MM.1S (cell line): Measurements from ENCODE around the gene METTL2B.
"Not testable (repeated sequence)": the region's sequence is repeated elsewhere in the genome, so short reads cannot be mapped to it uniquely, and the experiment has no call there.

Experiments used
- DNase-seq: peaks from one replicate; pipeline ENCODE4 v3.0.0-alpha.2; 2015
- H2AFZ ChIP-seq: fragments of 300-600 bp; sonication (generic); 2 replicates; pipeline ENCODE4 v1.6.0; 2016; ENCODE audit warnings: antibody characterized with exemption, low read length
- H3F3A ChIP-seq: fragments of 300-600 bp; sonication (generic); 2 replicates; pipeline ENCODE4 v1.6.1; 2016; ENCODE audit warnings: mild to moderate bottlenecking, antibody characterized with exemption, low read length, moderate library complexity, mixed read lengths; ENCODE audit not compliant: insufficient read depth
- H3K27ac ChIP-seq: fragments of 300-600 bp; sonication (generic); 2 replicates; pipeline ENCODE4 v1.5.1; 2016; ENCODE audit warnings: mild to moderate bottlenecking, low read length
- H3K27me3 ChIP-seq: fragments of 300-600 bp; sonication (generic); replicated peaks from 2 replicates; pipeline ENCODE4 v1.6.0; 2016; ENCODE audit warnings: low read length; ENCODE audit not compliant: insufficient read depth
- H3K36me3 ChIP-seq: fragments of 300-600 bp; sonication (generic); replicated peaks from 2 replicates; pipeline ENCODE4 v1.6.1; 2016; ENCODE audit warnings: mild to moderate bottlenecking, low read length, mixed read lengths; ENCODE audit not compliant: insufficient read depth
- H3K4me1 ChIP-seq: fragments of 300-600 bp; sonication (generic); 2 replicates; pipeline ENCODE4 v1.6.1; 2016; ENCODE audit warnings: low read length, mixed read lengths
- H3K4me2 ChIP-seq: fragments of 300-600 bp; sonication (generic); 2 replicates; pipeline ENCODE4 v1.6.0; 2016; ENCODE audit warnings: low read depth, low read length
- H3K4me3 ChIP-seq: fragments of 300-600 bp; sonication (generic); 2 replicates; pipeline ENCODE4 v1.5.1; 2016; ENCODE audit warnings: low read length, mixed read lengths
- H3K79me2 ChIP-seq: fragments of 300-600 bp; sonication (generic); 2 replicates; pipeline ENCODE4 v1.6.1; 2016; ENCODE audit warnings: mixed run types, low read length, mixed read lengths
- H3K9ac ChIP-seq: fragments of 300-600 bp; sonication (generic); 2 replicates; pipeline ENCODE4 v1.6.1; 2016; ENCODE audit warnings: low read length, mixed read lengths
- H3K9me2 ChIP-seq: fragments of 300-600 bp; sonication (generic); replicated peaks from 2 replicates; pipeline ENCODE4 v1.6.1; 2016; ENCODE audit warnings: mild to moderate bottlenecking, low read length, mixed read lengths; ENCODE audit not compliant: insufficient read depth
- H3K9me3 ChIP-seq: fragments of 300-600 bp; sonication (generic); replicated peaks from 2 replicates; pipeline ENCODE4 v1.6.1; 2016; ENCODE audit warnings: mild to moderate bottlenecking, low read length, mixed read lengths; ENCODE audit not compliant: insufficient read depth
- H4K20me1 ChIP-seq: fragments of 300-600 bp; sonication (generic); 2 replicates; pipeline ENCODE4 v1.6.1; 2016; ENCODE audit warnings: mild to moderate bottlenecking, low read length, moderate library complexity, mixed read lengths; ENCODE audit not compliant: insufficient read depth
- EZH2 ChIP-seq: fragments of 300-600 bp; sonication (generic); optimal IDR thresholded peaks from 2 replicates; pipeline ENCODE3; 2017; ENCODE audit warnings: low read depth, mild to moderate bottlenecking, antibody characterized with exemption, low read length, mixed read lengths
- EZH2phosphoT487 ChIP-seq: fragments of 300-600 bp; sonication (generic); IDR thresholded peaks from 2 replicates; pipeline ENCODE4 v1.6.1; 2018; ENCODE audit warnings: antibody characterized with exemption, low read length
- TF ChIP-seq, protein P1 (sequence below): fragments of 300-600 bp; sonication (generic); IDR thresholded peaks from 2 replicates; pipeline ENCODE4 v1.5.1; 2016; ENCODE audit warnings: antibody characterized with exemption, low read length, mixed read lengths

METTL2B gene

DNA sequence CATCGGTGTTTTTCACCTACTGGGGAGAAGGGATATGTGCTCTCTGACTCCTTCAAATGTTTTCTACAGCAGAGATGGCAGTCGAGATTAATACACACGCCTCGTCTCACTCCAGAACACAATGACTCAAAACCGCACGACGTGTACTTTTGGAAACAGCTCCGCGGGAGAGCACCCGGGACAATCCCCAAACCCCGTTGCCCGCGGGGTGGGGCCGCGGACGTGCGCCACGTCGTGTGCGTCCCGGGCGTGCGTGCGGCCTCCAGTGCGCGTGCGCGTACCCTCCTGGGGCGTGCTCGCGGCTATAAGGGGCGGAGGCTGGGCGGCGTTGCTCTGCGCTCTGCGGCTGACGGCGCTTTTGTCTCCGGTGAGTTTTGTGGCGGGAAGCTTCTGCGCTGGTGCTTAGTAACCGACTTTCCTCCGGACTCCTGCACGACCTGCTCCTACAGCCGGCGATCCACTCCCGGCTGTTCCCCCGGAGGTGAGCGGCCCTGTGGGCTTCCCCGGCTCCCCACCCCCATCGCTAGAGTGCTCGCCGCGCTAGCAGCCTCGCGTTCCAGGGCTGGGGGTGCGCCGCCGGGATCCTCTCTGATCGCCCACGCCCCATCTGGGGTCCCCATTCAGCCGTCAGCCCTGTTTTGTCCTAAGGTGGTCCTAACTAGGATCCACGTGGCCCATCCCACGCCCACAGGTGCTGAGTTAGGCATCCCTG is 20.8 kb upstream of the METTL2B start, which contains the start of gene HILPDA:
HILPDA (plus strand) TSS at position 336 of the 712 bp plus-strand sequence. CDS start 1,391 bp downstream, outside the sequence.
- Histone ChIP-seq H3K4me3 (peak within 1 kb of the TSS; percentile 90), H2AFZ (peak within 1 kb of the TSS; percentile 95), H3F3A (peaks cover 25% of the 10 kb centered on the region), H3K79me2 (peaks cover 22% of the 10 kb centered on the region), H3K9ac (peak within 1 kb of the TSS; percentile 78), H3K27ac (peak within 1 kb of the TSS; percentile 35; the same call in 1 of the 2 replicates), H3K4me2 (peak within 1 kb of the TSS; percentile 71), H3K9me3 (no peaks in the 10 kb centered on the region), H4K20me1 (0 out of 2 replicates have a peak, but pooled peaks cover 5% of the 10 kb centered on the region), H3K9me2 (no peaks in the 10 kb centered on the region), H3K36me3 (no peaks in the 10 kb centered on the region), H3K4me1 (peaks cover 35% of the 10 kb centered on the region), H3K27me3 (no peaks in the 10 kb centered on the region; the same call in 1 of the 2 replicates)
- peak; percentile 99 for DNase-seq
- TF ChIP-seq EZH2 (no peak), EZH2phosphoT487 (no peak)
- TF ChIP-seq, protein P1, sequence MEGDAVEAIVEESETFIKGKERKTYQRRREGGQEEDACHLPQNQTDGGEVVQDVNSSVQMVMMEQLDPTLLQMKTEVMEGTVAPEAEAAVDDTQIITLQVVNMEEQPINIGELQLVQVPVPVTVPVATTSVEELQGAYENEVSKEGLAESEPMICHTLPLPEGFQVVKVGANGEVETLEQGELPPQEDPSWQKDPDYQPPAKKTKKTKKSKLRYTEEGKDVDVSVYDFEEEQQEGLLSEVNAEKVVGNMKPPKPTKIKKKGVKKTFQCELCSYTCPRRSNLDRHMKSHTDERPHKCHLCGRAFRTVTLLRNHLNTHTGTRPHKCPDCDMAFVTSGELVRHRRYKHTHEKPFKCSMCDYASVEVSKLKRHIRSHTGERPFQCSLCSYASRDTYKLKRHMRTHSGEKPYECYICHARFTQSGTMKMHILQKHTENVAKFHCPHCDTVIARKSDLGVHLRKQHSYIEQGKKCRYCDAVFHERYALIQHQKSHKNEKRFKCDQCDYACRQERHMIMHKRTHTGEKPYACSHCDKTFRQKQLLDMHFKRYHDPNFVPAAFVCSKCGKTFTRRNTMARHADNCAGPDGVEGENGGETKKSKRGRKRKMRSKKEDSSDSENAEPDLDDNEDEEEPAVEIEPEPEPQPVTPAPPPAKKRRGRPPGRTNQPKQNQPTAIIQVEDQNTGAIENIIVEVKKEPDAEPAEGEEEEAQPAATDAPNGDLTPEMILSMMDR = no peak

- no peak for TF ChIP-seq EZH2
- TF ChIP-seq, protein P1 = no peak
- TF ChIP-seq EZH2phosphoT487 = no peak
- peak overlapping the region; percentile 35; the same call in 1 of the 2 replicates for H3K27ac ChIP-seq
- H3K36me3 ChIP-seq = no peaks in the 10 kb centered on the region
- 0 out of 2 replicates have a peak, but pooled peaks cover 5% of the 10 kb centered on the region for H4K20me1 ChIP-seq
- H3K27me3 ChIP-seq = no peaks in the 10 kb centered on the region; the same call in 1 of the 2 replicates
- H2AFZ ChIP-seq = peak overlapping the region; percentile 95
- no peaks in the 10 kb centered on the region for H3K9me2 ChIP-seq
- peaks cover 25% of the 10 kb centered on the region for H3F3A ChIP-seq
- H3K4me1 ChIP-seq = peaks cover 35% of the 10 kb centered on the region
- peak overlapping the region; percentile 78 for H3K9ac ChIP-seq
- H3K4me3 ChIP-seq = peak overlapping the region; percentile 90
- peaks cover 22% of the 10 kb centered on the region for H3K79me2 ChIP-seq
- DNase-seq = peak; percentile 44
- H3K4me2 ChIP-seq = peak overlapping the region; percentile 71
- H3K9me3 ChIP-seq = no peaks in the 10 kb centered on the region
These were observed 20.3 kb upstream of the METTL2B start for GRCh38 chr7:128456255-128456725.

- H3K27ac ChIP-seq, H3K36me3 ChIP-seq, H3K4me3 ChIP-seq, H3K27me3 ChIP-seq, H4K20me1 ChIP-seq, H3K9me3 ChIP-seq, DNase-seq, H3K9ac ChIP-seq, H2AFZ ChIP-seq, H3K9me2 ChIP-seq: not testable (repeated sequence)
- Histone ChIP-seq H3K4me1 (peaks cover 35% of the 10 kb centered on the region), H3F3A (peaks cover 25% of the 10 kb centered on the region), H3K4me2 (peak overlapping the region; percentile 71; the same call in 1 of the 2 replicates), H3K79me2 (peaks cover 22% of the 10 kb centered on the region)
These were observed 19.2 kb upstream of the METTL2B start for GRCh38 chr7:128457385-128457784.

- H3K79me2 ChIP-seq = peaks cover 22% of the 10 kb centered on the region
- H4K20me1 ChIP-seq = 0 out of 2 replicates have a peak, but pooled peaks cover 5% of the 10 kb centered on the region
- no peak overlapping the region for H2AFZ ChIP-seq
- H3K27ac ChIP-seq = peak overlapping the region; percentile 12; the same call in 1 of the 2 replicates
- no peaks in the 10 kb centered on the region for H3K27me3 ChIP-seq
- DNase-seq = no peak
- H3K36me3 ChIP-seq = no peaks in the 10 kb centered on the region
- H3K4me2 ChIP-seq = peak overlapping the region; percentile 32
- peaks cover 35% of the 10 kb centered on the region for H3K4me1 ChIP-seq
- no peak overlapping the region for H3K4me3 ChIP-seq
- no peaks in the 10 kb centered on the region for H3K9me2 ChIP-seq
- TF ChIP-seq EZH2 = no peak
- TF ChIP-seq, protein P1 = no peak
- no peak for TF ChIP-seq EZH2phosphoT487
- H3K9me3 ChIP-seq = no peaks in the 10 kb centered on the region
- H3F3A ChIP-seq = peaks cover 25% of the 10 kb centered on the region
- H3K9ac ChIP-seq = no peak overlapping the region
These were observed 17.6 kb upstream of the METTL2B start for GRCh38 chr7:128458956-128459355.
